ENCODE results near the gene PDGFB. TPM values are rescaled to one million over a fixed set of nuclear protein-coding genes. Genes with fewer than 3 reads are reported as not detected.

PDGFB gene
- total and polyA plus RNA-seq, 11 donors, result 9.0 to 43.7 (median 21.3) TPM

DNA sequence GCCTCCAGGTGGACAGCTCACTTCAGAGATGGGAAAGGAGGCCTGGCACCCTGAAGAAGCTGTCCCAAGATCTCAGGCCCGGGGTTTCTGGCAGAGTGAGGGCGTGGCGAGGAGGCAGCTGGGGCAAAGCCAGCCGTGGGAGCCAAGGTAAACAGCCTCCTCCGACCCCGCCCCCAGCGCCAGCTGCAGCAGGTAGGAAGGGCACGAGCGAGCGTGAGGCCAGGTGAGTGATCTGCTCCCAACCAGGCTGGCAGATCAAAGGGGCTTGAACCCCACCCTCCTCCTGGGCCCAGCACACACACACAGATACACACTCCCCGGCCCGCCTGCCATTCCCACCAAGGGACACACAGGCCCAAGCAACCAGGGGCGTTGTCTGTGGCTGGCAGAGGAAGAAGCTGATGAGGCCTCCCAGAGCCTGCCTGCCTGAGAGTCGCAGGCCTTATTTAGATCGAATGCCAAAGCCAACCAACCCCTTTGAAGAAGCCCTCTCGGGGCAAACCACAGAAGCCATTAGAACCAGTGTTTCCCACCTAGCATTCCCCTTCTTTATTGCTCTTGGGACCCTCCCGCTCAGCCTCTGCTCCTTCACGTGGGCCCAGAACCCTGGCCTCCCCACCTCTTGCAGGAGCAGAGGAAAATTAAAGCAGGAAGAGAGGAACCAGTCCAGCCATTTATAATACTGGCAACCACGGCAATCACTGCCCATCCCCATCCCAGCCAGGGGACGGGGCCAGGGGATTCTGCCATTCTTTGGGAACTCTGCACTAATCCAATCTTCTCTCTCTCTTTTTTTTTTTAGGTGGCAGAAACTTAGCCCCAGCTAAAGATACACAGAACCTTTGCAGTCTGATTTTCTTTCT lies 5.0 kb downstream of the PDGFB start:
- Histone ChIP-seq H3K27me3 (peaks cover 0 to 61% (median 0%) of the 10 kb centered on the region in 9 donors), H3K4me3 (peak overlapping the region in 9 of 12 donors; percentile 66 to 96 (median 78)), H3K27ac (peak overlapping the region in 11 of 12 donors; percentile 86 to 98 (median 93))

DNA sequence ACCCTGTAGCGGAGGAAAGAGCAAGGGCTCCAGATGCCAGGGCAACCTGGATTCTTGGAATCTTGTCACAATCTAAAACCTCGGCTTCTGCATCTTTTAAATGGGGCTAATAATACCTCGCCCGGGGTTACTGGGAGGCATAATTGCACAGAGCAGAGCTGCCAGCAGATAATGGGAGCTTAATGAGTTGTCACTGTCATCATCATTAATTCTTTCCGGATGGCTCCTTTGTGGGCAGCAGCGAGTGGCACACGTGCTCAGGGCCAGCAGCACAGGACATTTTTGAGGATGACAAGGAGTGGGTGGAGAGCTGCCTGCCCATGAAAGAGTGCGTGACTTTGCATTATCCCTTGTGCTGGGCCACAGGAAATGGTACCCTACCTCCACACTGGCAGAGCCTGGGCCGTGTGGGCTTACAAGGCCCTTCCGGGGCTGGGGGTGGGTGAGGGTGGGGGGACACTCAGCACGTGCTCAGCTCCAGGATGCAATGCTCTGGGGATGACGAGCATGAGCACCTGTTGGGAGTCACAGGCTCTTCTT lies 5.7 kb downstream of the PDGFB start:
- intact Hi-C loops (cut with DNase I), result loop anchor here in 5 of 10 donors (5.0 to 10.0 kb wide), 7 partner anchors 38 to 286 kb away; partner anchors contain the start of gene ATF4 (in 2 of the 5)

More for the DNA sequence above, 5.0 kb downstream of the PDGFB start:
- Histone ChIP-seq H3K36me3 (peaks cover 0 to 15% (median 0%) of the 10 kb centered on the region in 9 donors), H3K9me3 (no peaks in the 10 kb centered on the region), H3K4me1 (peaks cover 15 to 96% (median 71%) of the 10 kb centered on the region in 12 donors)
- no peak for ATAC-seq
- no peak for TF ChIP-seq POLR2A (IDR thresholded peaks at IDR 0.05)
- TF ChIP-seq, protein P1, sequence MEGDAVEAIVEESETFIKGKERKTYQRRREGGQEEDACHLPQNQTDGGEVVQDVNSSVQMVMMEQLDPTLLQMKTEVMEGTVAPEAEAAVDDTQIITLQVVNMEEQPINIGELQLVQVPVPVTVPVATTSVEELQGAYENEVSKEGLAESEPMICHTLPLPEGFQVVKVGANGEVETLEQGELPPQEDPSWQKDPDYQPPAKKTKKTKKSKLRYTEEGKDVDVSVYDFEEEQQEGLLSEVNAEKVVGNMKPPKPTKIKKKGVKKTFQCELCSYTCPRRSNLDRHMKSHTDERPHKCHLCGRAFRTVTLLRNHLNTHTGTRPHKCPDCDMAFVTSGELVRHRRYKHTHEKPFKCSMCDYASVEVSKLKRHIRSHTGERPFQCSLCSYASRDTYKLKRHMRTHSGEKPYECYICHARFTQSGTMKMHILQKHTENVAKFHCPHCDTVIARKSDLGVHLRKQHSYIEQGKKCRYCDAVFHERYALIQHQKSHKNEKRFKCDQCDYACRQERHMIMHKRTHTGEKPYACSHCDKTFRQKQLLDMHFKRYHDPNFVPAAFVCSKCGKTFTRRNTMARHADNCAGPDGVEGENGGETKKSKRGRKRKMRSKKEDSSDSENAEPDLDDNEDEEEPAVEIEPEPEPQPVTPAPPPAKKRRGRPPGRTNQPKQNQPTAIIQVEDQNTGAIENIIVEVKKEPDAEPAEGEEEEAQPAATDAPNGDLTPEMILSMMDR (IDR thresholded peaks at IDR 0.05), result no peak
- WGBS, 4 donors, result 48 to 56% (median 52%) methylated on average over 12 to 20 of the region's 20 CpGs
- intact Hi-C loops (cut with DNase I), result loop anchor here in 8 of 10 donors (5.0 to 10.0 kb wide), 7 partner anchors 38 to 285 kb away; partner anchors contain the start of gene ATF4 (in 2 of the 8)
- peak in 1 of 5 donors; percentile 40 for DNase-seq

DNA sequence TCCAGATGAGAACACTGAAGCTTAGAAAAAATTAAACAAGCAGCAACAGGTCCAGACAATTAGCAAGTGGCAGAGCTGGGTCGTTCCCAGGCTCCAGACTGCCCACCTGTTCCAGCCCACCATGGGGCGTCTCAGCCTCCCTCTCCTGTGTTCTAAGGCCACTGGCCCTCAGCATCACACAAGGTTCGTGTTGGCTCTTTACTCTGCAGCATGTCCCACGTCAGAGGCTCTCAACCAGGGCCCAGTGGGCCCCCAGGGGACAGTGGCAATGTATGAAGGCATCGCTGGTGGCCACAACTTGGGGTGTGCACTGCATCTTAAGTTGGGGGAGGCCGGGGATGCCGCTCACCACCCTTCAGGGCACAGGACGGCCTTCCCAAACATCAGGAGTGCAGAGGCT lies 6.2 kb downstream of the PDGFB start:
- intact Hi-C loops (cut with DNase I), result loop anchor here in 5 of 10 donors (5.0 to 10.0 kb wide), 7 partner anchors 39 to 286 kb away; partner anchors contain the start of gene ATF4 (in 2 of the 5)
- ATAC-seq, result no peak
- WGBS, 4 donors, result 68 to 80% (median 74%) methylated on average over 7 to 8 of the region's 8 CpGs
- H3K27me3 ChIP-seq, result peaks cover 0 to 68% (median 0%) of the 10 kb centered on the region in 9 donors
- peak overlapping the region in 3 of 12 donors; percentile 17 to 89 (median 26) for H3K4me3 ChIP-seq
- peaks cover 24 to 99% (median 80%) of the 10 kb centered on the region in 12 donors for H3K4me1 ChIP-seq
- H3K36me3 ChIP-seq, result peaks cover 0 to 15% (median 0%) of the 10 kb centered on the region in 9 donors
- TF ChIP-seq, protein P1 (IDR thresholded peaks at IDR 0.05), result no peak
- no peak for TF ChIP-seq POLR2A (IDR thresholded peaks at IDR 0.05)
- peak overlapping the region in 11 of 12 donors; percentile 19 to 98 (median 93) for H3K27ac ChIP-seq
- no peak for DNase-seq
- H3K9me3 ChIP-seq, result no peaks in the 10 kb centered on the region

More for the DNA sequence above, 5.7 kb downstream of the PDGFB start:
- no peak for ATAC-seq
- peaks cover 0 to 15% (median 0%) of the 10 kb centered on the region in 9 donors for H3K36me3 ChIP-seq
- peak overlapping the region in 11 of 12 donors; percentile 41 to 98 (median 92) for H3K27ac ChIP-seq
- H3K4me1 ChIP-seq, result peaks cover 23 to 99% (median 76%) of the 10 kb centered on the region in 12 donors
- peak in 1 of 5 donors; percentile 21 for DNase-seq
- WGBS, 4 donors, result 55 to 67% (median 58%) methylated on average over 10 to 12 of the region's 12 CpGs
- no peaks in the 10 kb centered on the region for H3K9me3 ChIP-seq
- peak overlapping the region in 5 of 12 donors; percentile 66 to 96 (median 72) for H3K4me3 ChIP-seq
- H3K27me3 ChIP-seq, result peaks cover 0 to 68% (median 0%) of the 10 kb centered on the region in 9 donors
- TF ChIP-seq, protein P1 (IDR thresholded peaks at IDR 0.05), result no peak
